GM21447 (cell line): ENCODE data around the gene TCP1.
"Not testable (repeated sequence)": the region's sequence is repeated elsewhere in the genome, so short reads cannot be mapped to it uniquely, and the experiment has no call there.

ENCODE experiments used
- ATAC-seq: cut with Tn5 transposase; IDR thresholded peaks from one replicate; pipeline ENCODE4 v1.9.1; 2021; ENCODE audit not compliant: unreplicated experiment

Gene TCP1

GRCh38 chr6:159778131-159778530 is 11.3 kb downstream of the TCP1 start:
- no peak for ATAC-seq

DNA sequence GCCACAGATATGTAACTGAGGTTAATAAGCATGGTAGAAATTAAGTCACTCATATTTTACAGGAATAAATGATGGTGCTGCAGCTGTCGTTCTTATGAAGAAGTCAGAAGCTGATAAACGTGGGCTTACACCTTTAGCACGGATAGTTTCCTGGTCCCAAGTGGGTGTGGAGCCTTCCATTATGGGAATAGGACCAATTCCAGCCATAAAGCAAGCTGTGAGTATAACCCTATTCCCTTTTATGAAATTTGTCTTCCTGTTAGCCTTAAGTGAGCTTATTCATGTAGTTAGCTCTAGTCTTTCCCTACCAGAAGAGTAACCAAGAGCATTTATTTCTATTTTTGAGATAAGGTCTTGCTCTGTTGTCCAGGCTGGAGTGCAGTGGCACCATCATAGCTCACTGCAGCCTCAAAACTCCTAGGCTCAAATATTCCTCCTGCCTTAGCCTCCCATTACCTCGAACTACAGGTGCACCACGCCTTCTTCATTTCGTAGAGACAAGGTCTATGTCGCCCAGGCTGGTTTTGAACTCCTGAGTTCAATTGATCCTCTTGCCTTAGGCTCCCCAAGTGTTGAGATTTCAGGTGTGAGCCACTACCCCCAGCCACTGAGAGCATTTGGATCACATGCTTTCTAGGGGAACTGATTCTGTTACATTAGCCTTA is 12.0 kb downstream of the TCP1 start:
- no peak for ATAC-seq

GRCh38 chr6:159772196-159772595 is 17.2 kb downstream of the TCP1 start:
- no peak for ATAC-seq

DNA sequence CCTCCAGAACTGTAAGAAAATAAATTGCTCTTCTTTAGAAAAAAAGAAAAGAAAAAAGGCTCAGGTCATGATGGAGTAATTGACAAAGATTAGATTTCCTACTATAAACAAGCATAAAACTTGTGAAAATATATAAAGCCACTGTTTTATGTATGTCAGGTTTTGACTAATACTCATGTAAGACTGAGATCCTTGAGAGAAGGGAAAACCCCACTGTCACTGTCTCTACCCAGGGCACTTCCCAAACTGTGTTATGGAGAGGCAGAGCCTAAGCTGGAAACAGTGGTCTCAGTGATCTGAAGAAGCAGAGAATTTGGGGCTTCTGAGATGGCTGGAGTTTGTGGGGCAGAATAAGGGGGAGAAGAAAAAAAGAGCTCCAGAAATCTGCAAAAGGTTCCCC is 19.9 kb downstream of the TCP1 start:
- ATAC-seq, result no peak

GRCh38 chr6:159766906-159767305 is 22.5 kb downstream of the TCP1 start:
- no peak for ATAC-seq

DNA sequence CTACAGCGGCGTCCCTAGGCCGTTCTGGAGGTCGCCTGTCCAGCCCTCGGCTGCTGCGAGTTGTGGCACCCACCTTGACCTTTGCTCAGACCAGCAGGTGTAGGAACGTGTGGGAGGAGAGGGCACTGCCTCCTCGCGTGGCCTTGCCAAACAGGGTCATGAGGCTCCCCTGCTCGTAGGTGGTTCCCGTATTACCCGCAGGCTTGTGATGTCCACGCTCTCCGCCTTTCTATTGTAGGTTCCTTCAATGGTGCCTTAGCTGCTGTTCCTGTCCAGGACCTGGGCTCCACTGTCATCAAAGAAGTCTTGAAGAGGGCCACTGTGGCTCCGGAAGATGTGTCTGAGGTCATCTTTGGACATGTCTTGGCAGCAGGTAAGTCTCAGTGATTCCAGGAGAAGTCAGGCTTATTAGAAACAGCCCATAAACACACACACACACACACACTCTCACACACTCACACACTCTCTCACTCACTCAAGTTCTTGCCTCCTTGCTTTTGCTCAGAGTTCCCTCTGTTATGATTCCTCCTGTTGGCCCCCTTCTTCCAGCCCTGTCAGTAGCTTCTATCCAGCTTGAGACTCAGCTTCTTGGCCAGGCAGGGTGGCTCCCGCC is 26.6 kb downstream of the TCP1 start:
- peak; percentile 13 for ATAC-seq

GRCh38 chr6:159761873-159762680 is 27.3 kb downstream of the TCP1 start, which contains the start of gene ACAT2:
Gene ACAT2 (plus strand): TSS chr6:159762045. CDS start chr6:159762088, 43 bp downstream.
- peak; percentile 98 for ATAC-seq

DNA sequence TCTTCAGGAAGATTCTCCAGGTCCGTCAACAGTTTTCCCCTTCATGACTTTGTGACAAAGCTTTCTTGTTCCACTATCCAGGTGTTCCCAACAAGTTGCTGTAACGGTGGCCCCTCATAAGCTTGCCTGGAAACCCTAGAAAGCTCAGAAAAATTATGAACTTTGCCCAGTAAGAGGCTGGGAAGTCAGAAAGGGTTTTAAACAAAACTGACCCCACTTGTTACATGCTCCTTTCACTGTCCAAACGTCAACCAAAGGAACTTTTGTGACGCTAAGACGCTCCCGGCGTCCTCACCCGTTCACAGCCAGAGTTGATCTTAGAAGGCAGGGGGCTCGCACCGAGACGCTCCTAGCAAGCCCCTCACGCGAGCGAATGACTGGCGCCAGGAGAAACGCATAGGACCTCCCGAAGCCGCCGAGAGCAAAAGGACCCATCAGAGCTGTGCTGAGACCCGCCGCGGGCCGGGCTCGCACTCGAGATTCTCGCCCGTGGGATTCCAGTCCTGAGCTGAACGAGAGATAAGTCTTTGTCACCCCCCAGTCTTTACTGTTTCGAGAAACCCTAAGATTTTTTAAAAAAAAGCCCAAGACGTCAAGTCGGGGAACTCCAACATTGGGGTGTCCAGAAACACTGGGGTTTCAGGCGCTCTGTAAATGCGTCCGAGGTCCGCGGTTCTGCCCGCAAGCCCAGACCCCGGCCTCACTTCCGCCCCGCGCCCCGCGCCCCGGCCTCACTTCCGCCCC is 28.1 kb downstream of the TCP1 start:
- ATAC-seq, result no peak

- no peak for ATAC-seq
Observed at GRCh38 chr6:159760602-159761057, 28.8 kb downstream of the TCP1 start.

DNA sequence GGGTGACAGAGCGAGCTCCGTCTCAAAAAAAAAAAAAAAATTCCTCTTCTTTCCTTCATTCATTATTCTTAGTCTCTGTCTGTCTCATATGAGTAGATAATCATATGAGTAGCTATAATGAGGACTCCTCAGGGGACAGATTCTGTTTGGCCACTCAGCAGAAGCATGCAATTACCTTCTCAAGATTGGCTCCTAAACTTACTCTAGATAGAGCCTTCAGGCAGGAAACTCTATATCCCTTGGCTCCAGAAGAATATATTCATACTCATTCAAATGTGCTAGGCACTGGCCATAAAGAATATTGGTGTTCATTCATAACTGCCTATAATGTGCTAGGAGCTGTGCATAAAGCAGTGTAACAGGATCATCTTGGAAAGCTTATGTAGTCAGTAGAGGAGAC is 29.8 kb downstream of the TCP1 start:
- ATAC-seq, result no peak

GRCh38 chr6:159758031-159759001 is 31.1 kb downstream of the TCP1 start:
- no peak for ATAC-seq

- ATAC-seq, result no peak
Observed at GRCh38 chr6:159756508-159756907, 32.9 kb downstream of the TCP1 start.

- ATAC-seq, result no peak
Observed at GRCh38 chr6:159754959-159755914, 34.2 kb downstream of the TCP1 start.

GRCh38 chr6:159754401-159754800 is 35.0 kb downstream of the TCP1 start:
- no peak for ATAC-seq

DNA sequence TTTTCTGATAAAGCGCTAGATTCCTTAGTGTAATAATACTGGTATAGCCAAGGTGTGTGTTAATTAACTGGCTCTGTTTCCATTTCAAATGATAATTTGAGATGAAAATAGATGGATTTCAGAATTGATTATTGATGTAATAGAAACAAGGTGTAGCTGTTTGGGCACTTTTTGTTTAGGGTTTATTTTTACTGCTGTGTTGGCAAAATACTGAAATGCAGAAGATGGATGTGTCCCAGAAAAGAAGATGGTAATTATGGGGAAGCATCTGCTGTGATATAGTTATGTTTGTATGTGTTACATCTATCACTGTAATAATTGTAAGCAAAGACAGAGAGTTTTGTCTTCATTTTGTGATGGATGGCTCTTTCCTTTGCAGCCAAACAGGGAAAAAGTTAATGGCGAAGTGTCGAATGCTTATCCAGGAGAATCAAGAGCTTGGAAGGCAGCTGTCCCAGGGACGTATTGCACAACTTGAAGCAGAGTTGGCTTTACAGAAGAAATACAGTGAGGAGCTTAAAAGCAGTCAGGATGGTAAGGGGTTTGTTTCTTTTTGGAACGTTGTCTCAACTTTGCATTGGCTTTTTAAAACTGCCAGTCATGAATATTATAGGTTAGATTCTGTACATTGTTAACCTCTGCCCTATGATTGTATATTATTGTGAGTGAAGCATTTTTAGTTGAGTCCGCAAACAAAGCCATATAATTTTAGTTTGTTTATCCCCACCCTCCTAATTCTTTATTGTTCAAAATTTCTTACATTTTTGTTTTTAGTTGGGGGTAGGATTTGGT is 36.1 kb downstream of the TCP1 start:
- no peak for ATAC-seq

- no peak for ATAC-seq
Observed at GRCh38 chr6:159751448-159751847, 38.0 kb downstream of the TCP1 start.

DNA sequence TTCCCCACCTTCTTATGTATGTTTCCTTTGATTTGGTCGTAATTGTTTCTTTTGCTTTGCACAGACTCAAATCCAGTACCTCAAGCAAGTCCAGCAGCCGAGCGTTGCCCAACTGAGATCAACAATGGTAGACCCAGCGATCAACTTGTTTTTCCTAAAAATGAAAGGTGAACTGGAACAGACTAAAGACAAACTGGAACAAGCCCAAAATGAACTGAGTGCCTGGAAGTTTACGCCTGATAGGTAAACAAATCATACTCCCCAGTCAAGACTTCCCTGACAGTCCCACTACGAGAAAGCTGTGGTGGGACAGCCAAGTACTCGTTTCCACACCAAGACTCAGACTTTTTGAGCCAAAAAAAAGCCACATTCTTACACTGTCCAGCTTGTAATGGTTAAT is 41.3 kb downstream of the TCP1 start:
- ATAC-seq, result not testable (repeated sequence)

DNA sequence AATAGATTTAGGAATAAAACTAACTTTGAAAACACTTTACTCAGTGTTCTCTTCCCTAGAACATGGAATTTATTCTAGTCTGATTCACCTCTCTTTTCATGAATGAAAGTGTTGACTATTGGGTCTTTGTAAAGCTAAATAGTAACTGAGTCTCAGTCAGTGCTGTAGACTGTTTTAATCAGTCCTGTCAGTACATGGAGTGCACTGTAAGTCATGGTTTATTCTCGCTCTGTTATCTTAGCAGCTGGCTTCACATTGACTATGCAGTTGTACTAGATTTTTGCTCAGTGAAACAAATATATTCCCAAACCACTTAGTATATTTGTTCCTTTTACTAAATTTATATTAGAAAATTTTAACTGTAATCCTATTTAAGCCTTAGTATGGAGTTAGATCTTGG is 42.6 kb downstream of the TCP1 start:
- ATAC-seq, result no peak
